ENCODE measurements around the gene HEMGN. TPM values are rescaled to one million over a fixed set of nuclear protein-coding genes. Genes with fewer than 3 reads are reported as not detected.

HEMGN gene
- total and polyA plus RNA-seq, 2 of the 8 experiments (the other 6 are each of a cell fraction or from before 2014, with no cell fraction given): not detected

- H4K5ac ChIP-seq (ENCODE audit: insufficient read length, low read depth, low read length): no peak overlapping the region
- H2AK5ac ChIP-seq (ENCODE audit: low read depth, low read length): no peak overlapping the region
- CTCF ChIA-PET (ENCODE audit: partially characterized antibody): interaction anchor here (0.7 to 3.1 kb wide), 4 partner anchors 10 to 22 kb away, joined by 3 to 13 read pairs (median 4); no protein-coding TSS in a partner anchor
- H3K9me3 ChIP-seq (ENCODE audit: insufficient read depth in 2 of 2, low read depth in 1 of 2, low read length in 1 of 2): peaks cover 0 to 5% of the 10 kb centered on the region in 2 experiments; a peak in 1 of 4 replicates
- H3K36me3 ChIP-seq (ENCODE audit: control insufficient read depth in 2 of 4, insufficient read depth in 4 of 4, low read length in 3 of 4): no peaks in the 10 kb centered on the region
- no peak overlapping the region for H4K8ac ChIP-seq (ENCODE audit: extremely low read depth, insufficient read depth, low read length)
- H3K18ac ChIP-seq (ENCODE audit: extremely low read depth, low read length): no peak overlapping the region
- H3K9ac ChIP-seq (replicated peaks in 1 of 4; ENCODE audit: extremely low read depth in 1 of 4, low read depth in 3 of 4, low read length in 3 of 4): no peak overlapping the region
- H2BK15ac ChIP-seq (ENCODE audit: low read length): no peak overlapping the region
- H2BK12ac ChIP-seq (ENCODE audit: low read depth, low read length): no peak overlapping the region
- WGBS, 2 experiments (ENCODE audit: extremely low coverage in 1 of 2, insufficient coverage in 1 of 2, insufficient read length in 1 of 2, insufficient replicate concordance in 2 of 2, low coverage in 1 of 2, low lambda C conversion rate in 2 of 2, missing lambda C conversion rate in 1 of 2): 60% methylated on average over 10 of the region's 10 CpGs; no CpG with 5 or more reads in 1 of the 2 experiments
- peaks cover 2 to 10% of the 10 kb centered on the region in 2 experiments for H3K79me2 ChIP-seq (ENCODE audit: control insufficient read depth in 1 of 2, insufficient read depth in 2 of 2, low read length in 2 of 2)
- H3K27ac ChIP-seq (ENCODE audit: low read depth, low read length): no peak overlapping the region
- no peak overlapping the region for H3K14ac ChIP-seq (ENCODE audit: insufficient read length)
- H2BK120ac ChIP-seq (replicated peaks; ENCODE audit: low read depth, low read length): no peak overlapping the region
- no peak overlapping the region for H2AFZ ChIP-seq (ENCODE audit: low read length)
- H4K20me1 ChIP-seq (replicated peaks in 1 of 2; ENCODE audit: control insufficient read depth in 1 of 2, insufficient read depth in 2 of 2, low read length in 2 of 2): peaks cover 8 to 25% of the 10 kb centered on the region in 2 experiments
- no peak overlapping the region for H3K23ac ChIP-seq (ENCODE audit: insufficient read length)
- TF ChIP-seq TEAD4 (IDR thresholded peaks at IDR 0.05; ENCODE audit: low read depth, low read length) (no peak), SUZ12 (IDR thresholded peaks at IDR 0.05; ENCODE audit: low read length) (peak; percentile 35), CHD2 (IDR thresholded peaks at IDR 0.05; ENCODE audit: low read length) (no peak), MAFK (IDR thresholded peaks at IDR 0.05; ENCODE audit: low read depth, low read length) (no peak), CTCF (IDR thresholded peaks at IDR 0.05; ENCODE audit: control extremely low read depth in 1 of 3, insufficient read depth in 1 of 3, low read depth in 1 of 3, low read length in 3 of 3) (no peak), KDM1A (IDR thresholded peaks at IDR 0.05; ENCODE audit: borderline replicate concordance, low read length) (no peak), RAD21 (IDR thresholded peaks at IDR 0.05 in 1 of 2, conservative IDR thresholded peaks at IDR 0.05 in 1 of 2; ENCODE audit: low read depth in 2 of 2, low read length in 2 of 2) (no peak)
- H3K79me1 ChIP-seq (ENCODE audit: low read depth, low read length): no peaks in the 10 kb centered on the region
- H2BK20ac ChIP-seq (ENCODE audit: low read length): no peak overlapping the region
- FAIRE-seq: no peak
- no peak overlapping the region for H3K4me2 ChIP-seq (ENCODE audit: insufficient read depth in 1 of 2, low read depth in 2 of 2, low read length in 2 of 2)
- no peak overlapping the region for H3K4ac ChIP-seq (replicated peaks; ENCODE audit: insufficient read length, low read depth, low read length)
- H3K4me1 ChIP-seq (replicated peaks in 1 of 4; ENCODE audit: control insufficient read depth in 3 of 4, insufficient read depth in 4 of 4, low read length in 3 of 4): peaks cover 0 to 7% (median 2%) of the 10 kb centered on the region in 4 experiments; a peak in 2 of 7 replicates
- POLR2A ChIA-PET (ENCODE audit: partially characterized antibody): interaction anchor here (0.6 to 1.1 kb wide), 2 partner anchors 37 to 56 kb away, joined by 3 read pairs; no protein-coding TSS in a partner anchor
- peaks cover 44 to 82% (median 62%) of the 10 kb centered on the region in 4 experiments for H3K27me3 ChIP-seq (replicated peaks in 1 of 4; ENCODE audit: control insufficient read depth in 3 of 4, extremely low read depth in 1 of 4, insufficient read depth in 3 of 4, low read length in 3 of 4)
- peaks cover 12% of the 10 kb centered on the region; the same call in 1 of the 2 replicates for H3K23me2 ChIP-seq (ENCODE audit: low read depth, low read length)
- DNase-seq (ENCODE audit: low read depth in 1 of 2, low spot score in 2 of 2): no peak
- no peak overlapping the region for H4K91ac ChIP-seq (replicated peaks; ENCODE audit: insufficient read length, low read length)
- H3K4me3 ChIP-seq (ENCODE audit: extremely low read depth in 1 of 4, insufficient read depth in 2 of 4, low read depth in 3 of 4, low read length in 4 of 4): no peak overlapping the region
- H3K56ac ChIP-seq (replicated peaks; ENCODE audit: insufficient read length, low read depth, low read length): no peak overlapping the region
- H2BK5ac ChIP-seq (ENCODE audit: low read depth, low read length): no peak overlapping the region
Measured at GRCh38 chr9:97980918-97981845, 43.2 kb upstream of the HEMGN start.
